ENCODE results near the gene BTNL8.
A peak's percentile ranks its signal among the peaks of the same experiment; 100 is the strongest.

The BTNL8 gene

GRCh38 chr5:180898621-180899246, at the start of gene BTNL8:
Gene BTNL8, plus strand, starts transcription at chr5:180899159. Its CDS starts 152 bp downstream, at chr5:180899311.
- no peak for DNase-seq

DNA sequence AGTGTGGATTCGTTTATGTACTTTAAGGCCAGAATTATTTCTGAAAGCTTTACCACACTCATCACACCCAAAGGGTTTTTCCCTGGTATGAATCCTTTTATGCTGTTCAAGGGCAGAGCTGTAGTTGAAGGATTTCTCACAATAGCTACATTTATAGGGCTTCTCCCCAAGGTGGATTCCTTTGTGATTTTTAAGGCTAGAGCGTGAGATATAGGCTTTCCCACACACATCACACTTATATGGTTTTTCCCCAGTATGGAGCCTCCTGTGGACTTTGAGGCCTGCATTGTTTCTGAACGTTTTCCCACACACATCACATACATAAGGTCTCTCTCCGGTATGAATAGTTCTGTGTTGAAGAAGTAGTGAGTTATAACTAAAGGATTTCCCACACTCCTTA, 49.1 kb upstream of the BTNL8 start:
- no peak for DNase-seq

DNA sequence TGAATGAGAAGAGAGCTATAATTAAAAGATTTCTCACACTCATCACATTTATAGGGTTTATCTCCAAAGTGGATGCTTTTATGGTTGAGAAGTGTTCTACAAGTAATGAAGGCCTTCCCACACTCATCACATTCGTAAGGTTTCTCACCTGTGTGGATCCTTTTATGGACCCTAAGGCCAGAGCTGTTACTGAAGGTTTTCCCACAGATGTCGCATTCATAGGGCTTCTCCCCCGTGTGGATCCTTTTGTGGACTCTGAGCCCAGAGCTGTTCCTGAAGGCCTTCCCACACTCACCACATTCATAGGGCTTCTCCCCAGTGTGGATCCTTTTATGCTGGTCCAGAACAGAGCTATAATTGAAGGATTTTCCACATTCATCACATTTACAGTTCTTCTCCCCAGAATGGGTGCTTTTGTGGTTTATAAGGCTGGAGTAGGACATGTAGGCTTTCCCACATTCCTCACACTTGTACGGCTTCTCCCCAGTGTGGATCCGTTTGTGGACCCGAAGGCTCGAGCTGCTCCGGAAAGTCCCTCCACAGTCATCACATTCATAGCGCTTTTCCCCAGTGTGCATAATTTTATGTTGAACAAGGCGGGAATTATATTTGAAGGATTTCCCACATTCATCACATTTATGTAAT, 48.4 kb upstream of the BTNL8 start:
- DNase-seq: no peak

- no peak for DNase-seq
Measured at GRCh38 chr5:180852495-180852894, 46.5 kb upstream of the BTNL8 start.

GRCh38 chr5:180853121-180853847, 45.7 kb upstream of the BTNL8 start:
- no peak for DNase-seq

GRCh38 chr5:180853848-180854176, 45.1 kb upstream of the BTNL8 start:
- no peak for DNase-seq

GRCh38 chr5:180858586-180858985, 40.4 kb upstream of the BTNL8 start:
- no peak for DNase-seq

DNA sequence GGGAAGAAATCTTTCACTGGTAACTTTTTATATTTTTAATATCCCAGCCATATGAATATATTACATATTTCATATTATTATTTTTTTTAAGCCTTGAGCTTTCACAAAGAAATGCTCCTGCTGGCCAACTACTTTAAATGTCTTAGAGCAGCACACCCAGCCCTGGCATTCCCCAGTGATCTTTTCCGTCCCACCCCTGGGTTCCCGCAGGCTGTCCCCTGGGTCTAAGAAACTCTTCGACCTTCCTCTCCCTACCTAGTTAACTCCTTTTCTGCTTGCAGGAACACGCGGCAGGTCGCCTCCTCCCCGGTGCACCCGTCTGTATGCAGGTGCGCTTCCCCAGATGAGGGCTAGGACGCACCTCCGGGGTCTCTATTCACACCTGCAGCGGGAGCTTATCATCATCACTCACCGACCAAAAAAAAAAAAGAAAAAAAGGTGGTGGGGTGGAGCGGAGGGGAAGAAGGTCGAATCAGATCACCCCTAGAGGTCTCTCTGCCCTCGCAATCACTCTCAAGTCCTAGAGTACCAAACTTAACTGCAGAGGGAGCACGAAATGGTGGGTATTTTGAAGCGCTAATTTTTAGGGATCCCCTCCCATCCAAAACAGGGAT, 38.6 kb upstream of the BTNL8 start:
- peak; percentile 29 for DNase-seq

- peak; percentile 85 for DNase-seq
Measured at GRCh38 chr5:180860887-180861822, 37.8 kb upstream of the BTNL8 start, which contains the start of gene ZFP62. Gene ZFP62, minus strand, starts transcription at chr5:180861276. Its CDS starts 57 bp downstream, at chr5:180861219.

DNA sequence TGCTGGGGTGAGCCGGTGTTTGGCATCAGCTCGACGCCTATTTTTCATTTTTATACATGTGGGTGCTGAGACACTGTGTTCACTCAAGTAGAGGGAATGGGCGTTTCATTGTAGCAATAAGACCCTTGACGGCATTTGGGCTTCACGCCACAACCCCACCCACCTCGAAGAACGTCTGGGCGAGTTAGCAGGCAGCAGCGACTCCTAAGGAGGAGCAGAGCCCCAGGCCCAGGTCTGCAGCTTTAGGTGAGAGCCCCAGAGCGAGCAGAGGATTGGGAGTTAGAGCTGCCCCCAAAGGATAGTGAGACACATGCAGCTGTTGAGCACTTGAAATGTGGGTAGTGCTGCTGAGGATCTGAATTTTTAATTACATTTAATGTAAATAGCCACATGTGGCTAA, 36.3 kb upstream of the BTNL8 start:
- DNase-seq: no peak

GRCh38 chr5:180865981-180866695, 32.8 kb upstream of the BTNL8 start:
- no peak for DNase-seq

DNA sequence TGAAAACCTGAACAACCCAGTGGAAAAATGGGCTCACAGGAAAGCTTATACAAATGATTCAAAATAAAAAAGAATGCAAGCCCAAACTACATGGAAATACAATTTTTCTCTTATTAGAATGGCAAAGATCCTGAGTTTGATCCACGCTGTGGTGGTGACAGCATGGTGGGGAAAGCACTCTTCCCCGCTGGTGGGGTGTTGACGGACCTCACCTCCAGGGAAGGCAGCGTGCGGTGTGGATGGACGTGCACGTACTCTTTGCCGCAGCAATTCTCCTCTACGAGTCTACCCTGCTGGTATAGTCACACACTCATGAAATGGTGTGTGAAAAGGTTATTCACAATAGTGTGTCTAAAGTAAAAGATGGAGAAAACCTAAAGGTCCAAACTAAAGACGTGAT, 32.0 kb upstream of the BTNL8 start:
- no peak for DNase-seq

GRCh38 chr5:180868960-180869359, 30.0 kb upstream of the BTNL8 start:
- peak; percentile 66 for DNase-seq

- no peak for DNase-seq
Measured at GRCh38 chr5:180869587-180869986, 29.4 kb upstream of the BTNL8 start.

DNA sequence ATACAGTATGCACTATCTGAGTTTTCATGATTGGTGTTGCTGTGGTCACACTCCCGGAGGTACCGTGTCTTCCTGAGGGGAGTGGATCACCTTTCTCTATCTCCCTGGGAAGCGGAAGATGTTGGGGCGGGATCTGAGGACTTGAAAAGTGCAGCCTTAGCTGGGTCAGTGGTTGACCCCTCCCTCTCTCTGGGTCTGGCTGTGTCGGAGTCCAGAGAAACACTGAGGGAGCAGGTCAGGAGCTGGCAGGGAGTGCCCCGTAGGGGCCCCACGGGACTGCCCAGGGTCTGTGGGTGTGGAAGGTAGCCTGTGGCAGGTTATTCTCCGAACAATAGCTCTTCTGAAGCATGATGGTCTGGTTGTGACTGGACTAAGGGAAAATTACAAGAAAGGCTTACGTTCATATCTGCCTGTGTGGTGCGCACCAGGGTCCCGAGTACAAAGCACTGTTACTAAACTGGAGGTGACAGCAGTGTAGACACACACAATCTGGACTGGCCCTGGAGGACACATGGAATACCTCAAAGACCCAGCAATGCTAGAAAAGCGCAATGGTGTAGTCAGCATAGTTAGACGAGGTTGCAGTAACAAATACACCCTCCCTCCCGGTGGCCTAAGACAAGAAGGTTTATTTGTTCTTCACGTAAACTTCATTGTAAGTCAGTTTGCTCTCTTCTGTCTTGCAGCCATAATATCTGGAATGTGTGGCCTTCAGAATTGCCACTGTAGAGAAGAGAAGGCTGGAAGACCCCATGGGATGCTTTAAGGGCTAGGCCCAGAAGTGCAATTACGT, 28.5 kb upstream of the BTNL8 start:
- DNase-seq: no peak

- no peak for DNase-seq
Measured at GRCh38 chr5:180872419-180872818, 26.5 kb upstream of the BTNL8 start.

DNA sequence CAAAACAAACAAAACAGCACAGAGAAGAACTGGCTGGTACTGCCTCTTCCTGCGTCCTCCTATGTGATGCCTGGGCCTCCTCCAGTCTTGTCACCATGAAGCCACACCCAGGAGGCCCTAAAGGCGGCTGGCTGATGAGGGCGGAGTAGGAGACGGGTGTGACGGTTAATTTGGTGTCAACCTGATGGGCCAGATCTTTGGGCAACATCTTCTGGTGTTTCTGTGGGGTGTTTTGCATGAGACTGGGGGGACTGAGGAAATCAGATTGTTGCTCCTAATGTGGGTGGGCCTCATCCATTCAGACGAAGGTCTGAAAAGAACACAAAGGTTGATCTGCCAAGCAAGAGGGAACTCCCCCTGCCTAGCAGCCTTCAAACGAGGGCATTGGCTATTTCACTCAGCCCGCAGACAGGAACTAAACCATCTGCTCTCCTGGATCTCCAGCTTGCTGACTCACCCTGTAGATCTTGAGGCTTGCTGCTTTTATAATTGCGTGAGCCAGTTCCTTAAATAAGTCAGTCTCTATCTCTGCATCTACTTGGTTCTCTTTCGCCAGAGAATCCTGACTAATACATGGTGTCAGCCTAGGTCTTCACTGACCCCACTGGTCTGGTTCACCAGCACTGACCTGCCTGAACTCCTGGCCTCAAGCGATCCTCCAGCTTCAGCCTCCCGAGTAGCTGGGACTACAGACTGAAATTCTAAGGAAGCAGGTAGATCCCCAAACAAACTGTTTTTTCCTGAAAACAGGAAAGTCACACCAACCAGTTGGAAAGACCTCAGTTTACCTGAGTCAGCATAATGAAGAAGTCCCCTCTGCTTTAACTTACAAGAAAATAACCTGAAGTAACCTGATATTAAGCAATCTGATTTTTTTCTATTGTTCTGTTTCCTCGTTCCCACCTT, 25.1 kb upstream of the BTNL8 start:
- DNase-seq: no peak

- DNase-seq: no peak
Measured at GRCh38 chr5:180874804-180875582, 24.0 kb upstream of the BTNL8 start.

GRCh38 chr5:180875860-180876426, 23.0 kb upstream of the BTNL8 start:
- no peak for DNase-seq

Data from stimulated activated CD4-positive, alpha-beta T cell treated with anti-CD3 and anti-CD28 coated beads, Interleukin-12 subunit alpha, Interleukin-12 subunit beta, amount 100 ng/mL, for 4 hours (primary cell).